ENCODE data around the gene POLDIP2. TPM values are rescaled to one million over a fixed set of nuclear protein-coding genes. Genes with fewer than 3 reads are reported as not detected.
A peak's percentile ranks its signal among the peaks of the same experiment; 100 is the strongest.

POLDIP2 gene
- total and polyA plus RNA-seq, 2 of the 13 experiments (the other 11 are each of a cell fraction or from before 2014, with no cell fraction given): 85.9 to 114 TPM

GRCh38 chr17:28346746-28347246, 10.5 kb downstream of the POLDIP2 start (continued):
- TF ChIP-seq CEBPZ (IDR thresholded peaks at IDR 0.05; ENCODE audit: low read length) (no peak), RFXAP (CRISPR knock-in tag; IDR thresholded peaks at IDR 0.05; ENCODE audit: borderline replicate concordance) (no peak), CHD4 (IDR thresholded peaks at IDR 0.05; ENCODE audit: borderline replicate concordance, low read length) (no peak), ZNF576 (CRISPR knock-in tag; IDR thresholded peaks at IDR 0.05) (no peak), ZKSCAN8 (CRISPR knock-in tag; IDR thresholded peaks at IDR 0.05; ENCODE audit: borderline replicate concordance) (no peak), HMGXB3 (CRISPR knock-in tag; IDR thresholded peaks at IDR 0.05; ENCODE audit: borderline replicate concordance) (peak; percentile 54; the same call in 1 of the 2 replicates), ZNF800 (CRISPR knock-in tag; IDR thresholded peaks at IDR 0.05) (0 out of 2 replicates have a peak, but pooled peaks have one; percentile 26), KDM4B (CRISPR knock-in tag; IDR thresholded peaks at IDR 0.05) (0 out of 2 replicates have a peak, but pooled peaks have one; percentile 28), GATAD2A (CRISPR knock-in tag; IDR thresholded peaks at IDR 0.05) (peak; percentile 60; the same call in 1 of the 2 replicates), FOXP1 (IDR thresholded peaks at IDR 0.05) (no peak), FOXP1 (CRISPR knock-in tag; IDR thresholded peaks at IDR 0.05) (peak; percentile 51; the same call in 1 of the 2 replicates), EP300 (IDR thresholded peaks at IDR 0.05; ENCODE audit: low read depth in 2 of 2, low read length in 2 of 2) (peak in 1 of 2 experiments; percentile 37; a peak in 2 of 4 replicates), EP300 (CRISPR knock-in tag; IDR thresholded peaks at IDR 0.05; ENCODE audit: borderline replicate concordance) (0 out of 2 replicates have a peak, but pooled peaks have one; percentile 14), HMGXB4 (CRISPR knock-in tag; IDR thresholded peaks at IDR 0.05; ENCODE audit: borderline replicate concordance in 1 of 2, low read depth in 1 of 2) (peak; percentile 36 to 58; a peak in 3 of 4 replicates), THRA (CRISPR knock-in tag; IDR thresholded peaks at IDR 0.05; ENCODE audit: borderline replicate concordance) (0 out of 2 replicates have a peak, but pooled peaks have one; percentile 19)
